NCI-H446 treated with DMSO at 0.1 percent for 48 hours (cell line): Measurements from ENCODE around the gene CDH22.

ENCODE experiments used
- DNase-seq: peaks from one replicate; lab custom pipeline; 2025; lab: John Stamatoyannopoulos, UW

Gene CDH22

DNA sequence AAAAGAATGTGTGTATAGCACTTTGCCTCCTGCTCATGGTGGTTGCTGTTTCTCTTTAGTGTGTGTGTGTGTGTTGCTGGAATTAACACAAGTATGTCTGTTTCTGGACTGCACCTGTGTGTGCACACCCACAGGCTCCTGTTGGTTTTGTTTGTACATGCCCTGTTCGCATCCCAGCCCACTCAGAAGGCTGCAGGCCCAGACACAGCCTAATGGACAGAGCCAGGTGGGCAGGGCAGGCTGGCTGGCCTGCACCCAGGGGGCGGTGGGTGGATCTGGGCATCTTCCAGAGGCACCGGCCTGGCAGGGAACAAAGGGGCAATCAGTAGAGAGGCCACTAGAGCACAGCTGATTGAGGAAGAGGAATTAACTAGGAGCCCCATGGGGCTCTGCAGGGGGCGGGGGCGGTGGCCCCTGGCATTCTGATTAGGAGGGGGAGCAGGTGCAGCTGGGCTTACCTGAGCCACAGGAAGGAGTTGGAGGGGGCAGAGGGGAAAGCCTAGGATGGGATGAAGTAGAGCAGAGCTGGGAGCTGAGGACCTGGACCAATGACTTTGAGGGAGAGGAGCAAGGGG, 168.3 kb downstream of the CDH22 start:
- no peak for DNase-seq

- DNase-seq, result no peak
These were observed 168.9 kb downstream of the CDH22 start for GRCh38 chr20:46139266-46139889.

DNA sequence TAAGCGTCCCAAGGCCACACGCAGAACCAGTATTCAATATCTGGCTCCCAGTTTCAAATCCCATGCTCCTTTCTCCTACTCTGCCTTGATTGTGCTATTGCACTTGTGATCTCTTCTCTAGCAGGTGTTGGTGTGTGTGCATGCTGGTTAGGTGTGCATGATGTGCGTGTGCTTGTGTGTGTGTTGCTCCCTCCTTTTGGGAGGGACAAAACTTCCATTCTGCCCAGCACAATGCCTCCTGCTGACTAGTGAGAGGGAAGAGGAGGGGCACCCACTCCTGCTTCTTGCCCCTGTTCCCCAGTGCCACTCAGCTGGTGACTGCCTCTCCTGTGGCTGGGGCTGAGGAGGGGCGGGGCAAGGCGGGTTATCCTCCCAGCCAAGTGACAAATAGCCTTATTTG, 170.5 kb downstream of the CDH22 start:
- no peak for DNase-seq

DNA sequence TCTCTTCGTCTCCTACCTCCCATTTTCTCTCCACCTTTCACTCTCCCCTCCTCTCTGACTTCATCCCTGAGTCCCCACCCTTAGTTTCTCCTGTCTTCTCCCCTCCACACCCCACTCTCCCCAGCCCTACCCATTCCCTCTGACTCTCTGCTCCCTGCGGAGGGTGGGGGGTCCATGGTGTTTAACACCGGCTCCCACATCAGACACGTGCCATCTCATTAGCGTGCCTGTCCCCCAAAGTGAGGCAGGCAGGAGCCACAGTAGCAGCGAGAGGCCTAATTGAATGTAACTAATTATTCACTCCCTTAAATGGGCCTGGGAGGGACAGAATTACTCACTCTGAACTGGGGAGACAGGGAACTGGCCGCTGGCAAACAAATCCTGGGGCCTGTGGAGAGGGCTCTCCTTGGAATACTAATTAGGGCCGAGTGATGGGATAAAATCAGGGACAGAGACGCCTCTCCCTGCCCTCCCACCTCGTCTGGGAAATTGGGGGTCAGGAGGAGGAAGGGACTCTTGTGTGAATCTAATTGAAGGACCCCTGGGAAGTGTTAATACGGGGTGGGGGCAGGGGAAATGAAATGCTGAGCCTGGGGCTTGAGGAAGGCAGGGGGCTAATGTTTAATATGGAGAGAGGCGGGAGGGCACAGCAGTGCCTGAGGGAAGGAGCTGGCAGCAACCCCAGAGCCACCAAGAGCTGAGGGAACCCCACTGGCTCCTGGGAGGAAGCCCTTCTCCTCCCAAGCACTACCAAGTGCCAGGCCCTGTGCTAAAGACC, 172.3 kb downstream of the CDH22 start:
- no peak for DNase-seq

DNA sequence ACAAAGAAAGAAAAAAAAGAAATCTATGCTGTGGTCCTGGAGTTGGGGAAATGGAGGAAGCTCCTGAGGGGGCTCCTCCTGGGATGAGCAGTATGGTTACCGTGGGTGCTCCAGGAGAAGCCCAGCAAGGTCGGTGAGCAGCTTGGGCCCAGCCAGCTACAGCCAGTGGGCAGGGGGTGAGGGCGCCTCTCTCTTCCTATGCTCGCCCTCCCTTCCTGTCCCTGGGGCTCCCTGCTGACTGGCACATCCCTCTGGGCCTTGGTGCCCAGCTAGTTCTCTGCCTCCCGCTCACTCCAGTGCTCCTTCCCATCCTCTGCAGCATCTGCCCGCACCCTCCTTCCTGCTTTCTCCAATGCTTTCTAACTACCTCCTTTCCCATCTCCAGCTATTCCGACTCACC, 173.6 kb downstream of the CDH22 start:
- DNase-seq, result no peak

DNA sequence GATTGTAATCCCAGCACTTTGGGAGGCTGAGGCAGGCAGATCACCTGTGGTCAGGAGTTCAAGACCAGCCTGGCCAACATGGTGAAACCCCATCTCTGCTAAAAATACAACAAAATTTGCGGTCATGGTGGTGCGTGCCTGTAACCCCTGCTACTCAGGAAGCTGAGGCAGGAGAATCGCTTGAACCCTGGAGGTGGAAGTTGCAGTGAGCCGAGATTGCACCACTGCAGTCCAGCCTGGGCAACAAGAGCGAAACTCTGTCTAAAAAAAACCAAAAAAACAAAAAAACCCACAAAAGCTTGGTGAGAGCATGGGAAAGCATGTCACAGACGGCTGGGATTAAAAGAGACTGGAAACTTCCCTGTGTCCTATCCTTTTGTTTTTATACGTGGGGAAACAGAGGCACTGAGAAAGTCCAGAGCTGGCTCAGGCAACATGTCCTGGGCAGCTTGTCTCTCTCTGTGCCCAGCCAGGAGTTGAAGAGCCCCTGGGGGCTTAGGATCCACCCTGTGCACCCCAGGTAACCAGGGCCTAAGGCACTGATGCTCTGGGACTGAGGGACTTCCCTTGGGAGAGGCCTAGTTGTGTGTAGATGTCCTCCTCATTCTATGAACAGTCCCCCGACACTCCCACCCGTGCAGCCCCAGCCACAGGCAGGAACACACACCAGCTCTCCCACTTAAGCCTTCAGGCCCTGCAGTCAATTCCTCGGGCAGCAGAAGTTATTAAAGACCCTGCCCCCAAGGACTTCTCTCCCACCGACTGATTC, 174.2 kb downstream of the CDH22 start:
- DNase-seq, result no peak

GRCh38 chr20:46132705-46133120, 175.6 kb downstream of the CDH22 start:
- DNase-seq, result peak; percentile 19

- no peak for DNase-seq
These were observed 176.9 kb downstream of the CDH22 start for GRCh38 chr20:46131396-46131795.

- no peak for DNase-seq
These were observed 177.8 kb downstream of the CDH22 start for GRCh38 chr20:46130534-46130933.

DNA sequence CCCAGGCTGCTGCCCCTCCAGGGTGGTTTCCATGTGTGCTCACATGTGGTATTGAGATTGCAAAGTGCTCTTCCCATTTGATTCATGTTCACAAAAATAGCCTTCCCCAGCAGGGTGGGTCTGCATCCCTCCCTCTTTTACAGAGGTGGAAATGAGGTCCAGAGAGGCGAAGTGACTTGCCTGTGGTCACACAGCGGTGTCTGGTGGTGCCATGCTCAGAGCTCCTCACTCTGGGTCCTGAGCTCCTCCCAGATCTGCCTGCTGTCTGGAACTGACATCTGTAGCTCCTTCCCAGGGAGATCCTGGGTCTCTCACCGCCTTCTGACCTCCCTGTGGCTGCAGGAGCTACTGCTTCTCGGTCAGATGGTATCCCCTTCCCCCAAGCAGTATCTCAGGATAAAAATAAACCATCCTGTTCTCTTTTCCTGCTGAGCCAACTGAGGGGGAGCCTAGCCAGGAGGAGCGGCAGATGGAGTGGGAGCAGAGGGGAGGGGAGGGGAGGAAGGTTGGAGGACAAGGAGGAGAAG, 178.3 kb downstream of the CDH22 start:
- peak; percentile 51 for DNase-seq

GRCh38 chr20:46128310-46129151, 179.8 kb downstream of the CDH22 start:
- no peak for DNase-seq

DNA sequence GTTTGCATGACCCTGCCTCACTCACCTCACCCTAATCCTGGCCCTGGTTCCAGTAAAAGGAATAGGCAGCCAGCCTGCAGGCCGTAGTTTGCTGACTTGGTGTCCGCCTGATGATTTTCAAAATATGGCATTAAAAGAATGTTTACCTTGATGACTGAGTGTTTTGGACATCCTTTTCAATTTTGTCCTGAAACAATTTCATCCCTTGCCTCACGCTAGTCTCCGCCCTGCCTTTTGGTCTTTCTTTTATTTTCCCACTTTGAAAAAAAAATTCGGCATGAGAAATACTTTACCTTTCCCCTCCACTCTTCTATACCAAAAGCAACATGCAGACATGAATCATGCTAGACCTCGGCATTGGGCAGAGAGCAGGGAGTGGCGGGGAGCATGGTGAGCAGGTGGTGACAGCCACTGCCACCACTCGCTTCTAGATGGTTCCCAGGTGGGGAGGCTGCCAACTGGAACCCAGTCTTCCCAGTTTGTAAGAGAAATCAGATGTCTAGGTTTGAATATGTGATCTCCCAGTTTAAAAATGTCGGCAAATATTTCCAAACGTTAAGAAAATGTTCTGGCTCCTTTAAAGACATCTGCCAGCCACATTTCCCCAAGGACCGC, 180.8 kb downstream of the CDH22 start:
- DNase-seq, result no peak

- no peak for DNase-seq
These were observed 181.8 kb downstream of the CDH22 start for GRCh38 chr20:46126440-46127056.
